NCI-H187 treated with DMSO at 0.1 percent for 48 hours (cell line): ENCODE results near the gene HPCAL4.

Experiments used
- DNase-seq: peaks from one replicate; lab custom pipeline; 2025; lab: John Stamatoyannopoulos, UW

The HPCAL4 gene

GRCh38 chr1:39691383-39692151 lies at the start of gene HPCAL4:
HPCAL4 (minus strand) TSS chr1:39691433; CDS start chr1:39684603, 6,830 bp downstream.
- peak; percentile 17 for DNase-seq

GRCh38 chr1:39738622-39739366 lies 47.6 kb upstream of the HPCAL4 start, which contains the start of gene PPIE:
PPIE (plus strand) TSS chr1:39738882; CDS start chr1:39738901, 19 bp downstream.
- DNase-seq = peak; percentile 73

- DNase-seq = no peak
Observed at GRCh38 chr1:39737546-39738169, 46.4 kb upstream of the HPCAL4 start.

GRCh38 chr1:39735731-39736130 lies 44.5 kb upstream of the HPCAL4 start:
- no peak for DNase-seq

- no peak for DNase-seq
Observed at GRCh38 chr1:39733161-39733560, 41.9 kb upstream of the HPCAL4 start.

- DNase-seq = no peak
Observed at GRCh38 chr1:39732730-39733129, 41.5 kb upstream of the HPCAL4 start.

GRCh38 chr1:39729842-39730241 lies 38.6 kb upstream of the HPCAL4 start:
- DNase-seq = no peak

- DNase-seq = no peak
Observed at GRCh38 chr1:39729030-39729429, 37.8 kb upstream of the HPCAL4 start.

- no peak for DNase-seq
Observed at GRCh38 chr1:39727932-39728317, 36.7 kb upstream of the HPCAL4 start.

GRCh38 chr1:39727221-39727931 lies 36.1 kb upstream of the HPCAL4 start:
- no peak for DNase-seq

- DNase-seq = no peak
Observed at GRCh38 chr1:39726600-39726999, 35.4 kb upstream of the HPCAL4 start.

GRCh38 chr1:39722495-39722894 lies 31.3 kb upstream of the HPCAL4 start:
- no peak for DNase-seq

GRCh38 chr1:39721664-39722063 lies 30.4 kb upstream of the HPCAL4 start:
- no peak for DNase-seq

GRCh38 chr1:39720094-39720999 lies 29.1 kb upstream of the HPCAL4 start:
- peak; percentile 24 for DNase-seq

GRCh38 chr1:39717809-39718208 lies 26.6 kb upstream of the HPCAL4 start:
- DNase-seq = no peak

- no peak for DNase-seq
Observed at GRCh38 chr1:39713557-39713956, 22.3 kb upstream of the HPCAL4 start.

GRCh38 chr1:39711966-39712340 lies 20.7 kb upstream of the HPCAL4 start:
- no peak for DNase-seq

- no peak for DNase-seq
Observed at GRCh38 chr1:39711104-39711965, 20.1 kb upstream of the HPCAL4 start.

GRCh38 chr1:39707506-39707905 lies 16.3 kb upstream of the HPCAL4 start:
- no peak for DNase-seq

- DNase-seq = no peak
Observed at GRCh38 chr1:39704757-39705156, 13.5 kb upstream of the HPCAL4 start.
